Gastrocnemius medialis (tissue), 4 donors: ENCODE measurements around the gene PLCG2.

ENCODE experiments used
- CTCF ChIP-seq, 5 experiments: fragments of 450-650 bp in 3 of 5; fragments of 200-600 bp in 2 of 5; sonication (generic) in 2 of 5; IDR thresholded peaks in 4 of 5; conservative IDR thresholded peaks in 1 of 5; 1 replicate in 4 of 5; 2 replicates in 1 of 5; pipeline ENCODE4 v1.5.1; 2016 to 2019; ENCODE audit warnings: antibody characterized with exemption in 5 of 5, mild to moderate bottlenecking in 3 of 5, moderate library complexity in 3 of 5
- POLR2A ChIP-seq, 2 donors: fragments of 450-650 bp; IDR thresholded peaks; one replicate each; pipeline ENCODE4 v1.6.1; 2017; ENCODE audit warnings: antibody characterized with exemption in 2 of 2, mild to moderate bottlenecking in 2 of 2, moderate library complexity in 2 of 2

DNA sequence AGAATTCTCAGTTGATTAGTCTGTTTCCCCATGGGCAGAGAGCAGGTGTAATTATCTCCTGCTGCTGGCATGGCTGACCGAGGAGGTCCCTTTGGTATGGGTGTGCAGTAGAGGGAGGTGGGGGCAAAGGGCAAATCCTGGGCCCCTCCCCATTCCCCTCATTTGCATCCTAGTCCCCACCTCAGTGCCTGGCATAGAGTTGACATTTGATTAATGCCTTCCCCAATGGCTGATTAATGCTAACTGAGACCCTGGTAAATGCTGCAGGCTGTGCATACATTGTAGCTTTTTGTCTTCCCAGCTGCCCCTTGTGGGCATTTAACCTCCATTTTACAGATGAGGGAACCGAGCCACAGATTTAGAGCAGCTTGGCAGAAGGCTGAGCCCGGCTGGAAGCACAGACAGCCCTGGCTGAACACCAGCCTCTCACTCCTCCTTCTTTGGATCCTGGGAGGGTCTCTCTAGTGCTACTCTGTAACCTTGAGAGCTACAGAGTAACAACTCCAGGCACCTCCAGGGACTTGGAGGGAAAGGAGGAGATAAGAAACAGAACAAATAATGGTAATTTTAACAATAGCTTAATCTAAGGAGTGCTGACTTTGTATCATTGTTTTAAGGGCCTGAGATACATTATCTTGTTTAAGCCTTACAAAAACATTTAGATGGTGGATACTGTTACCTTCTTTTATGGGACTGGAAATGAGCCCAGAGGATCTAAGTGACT is 5.1 kb downstream of the PLCG2 start:
- no peak for TF ChIP-seq CTCF (IDR thresholded peaks at IDR 0.05 in 4 of 5, conservative IDR thresholded peaks at IDR 0.05 in 1 of 5)
- TF ChIP-seq POLR2A (IDR thresholded peaks at IDR 0.05) = no peak
